Midbrain (tissue), 1 donor: Measurements from ENCODE around the gene CAMTA1.

Experiments used
- DNase-seq: peaks from one replicate; lab custom pipeline; 2025; lab: John Stamatoyannopoulos, UW

Gene CAMTA1

DNA sequence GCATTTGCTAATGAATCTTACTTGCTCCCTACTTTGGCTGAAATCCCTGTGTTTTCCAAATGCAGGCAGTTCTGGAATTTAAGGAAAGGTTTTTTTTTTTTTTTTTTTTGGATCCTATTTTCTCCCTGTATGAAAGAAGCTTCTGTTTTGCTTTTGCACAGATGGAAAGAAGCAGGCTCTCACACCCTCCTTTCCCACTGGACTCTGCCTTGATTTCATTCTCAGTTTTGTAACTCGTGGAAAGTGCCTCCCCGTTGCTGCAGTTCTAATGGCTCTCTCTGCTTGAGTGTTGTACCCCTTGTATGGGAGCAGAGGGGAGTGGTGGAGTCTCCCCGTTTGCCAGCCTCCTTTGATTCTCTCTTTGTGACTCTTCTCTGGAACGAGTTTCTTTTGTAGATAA is 291.9 kb downstream of the CAMTA1 start:
- DNase-seq: no peak

DNA sequence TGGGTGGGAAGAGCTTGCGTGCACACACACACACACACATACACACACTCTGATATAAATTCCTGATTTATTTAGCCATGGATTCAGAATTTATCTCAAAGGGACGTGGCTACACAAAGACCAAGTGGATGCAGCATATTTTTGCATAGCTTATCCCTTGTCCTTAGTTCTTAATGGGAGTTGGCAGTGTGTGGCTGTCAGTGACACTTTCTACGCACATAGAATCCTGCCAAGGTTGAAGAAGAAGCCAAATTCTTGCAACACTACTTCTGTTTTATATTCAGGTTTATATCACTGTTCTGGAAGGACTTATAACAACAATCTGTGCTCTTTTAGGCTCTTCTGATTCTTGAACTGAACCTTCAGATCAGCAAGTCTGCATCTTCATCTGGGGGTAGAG is 292.7 kb downstream of the CAMTA1 start:
- DNase-seq: peak; percentile 13

DNA sequence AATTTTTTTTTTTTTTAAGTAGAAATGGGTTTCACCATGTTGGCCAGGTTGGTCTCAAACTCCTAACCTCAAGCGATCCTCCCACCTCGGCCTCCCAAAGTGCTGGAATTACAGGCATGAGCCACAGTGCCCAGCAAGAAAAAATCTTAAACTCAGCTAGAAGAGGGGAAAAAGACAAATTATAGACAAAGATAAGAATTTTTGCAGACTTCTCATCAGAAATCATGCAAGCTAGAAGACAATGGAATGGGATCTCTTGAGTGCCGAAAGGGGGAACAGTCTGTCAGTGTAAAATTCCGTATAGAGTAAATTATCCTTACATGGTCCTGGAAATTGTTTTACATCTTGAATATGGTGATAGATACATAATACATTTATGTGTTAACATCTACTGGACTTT is 294.4 kb downstream of the CAMTA1 start:
- no peak for DNase-seq

- DNase-seq: no peak
Measured at GRCh38 chr1:7084232-7084894, 299.1 kb downstream of the CAMTA1 start.

- DNase-seq: no peak
Measured at GRCh38 chr1:7085521-7085920, 300.3 kb downstream of the CAMTA1 start.

- no peak for DNase-seq
Measured at GRCh38 chr1:7086106-7086505, 300.9 kb downstream of the CAMTA1 start.

GRCh38 chr1:7087888-7088287 is 302.6 kb downstream of the CAMTA1 start:
- DNase-seq: no peak

GRCh38 chr1:7089497-7089896 is 304.2 kb downstream of the CAMTA1 start:
- no peak for DNase-seq

DNA sequence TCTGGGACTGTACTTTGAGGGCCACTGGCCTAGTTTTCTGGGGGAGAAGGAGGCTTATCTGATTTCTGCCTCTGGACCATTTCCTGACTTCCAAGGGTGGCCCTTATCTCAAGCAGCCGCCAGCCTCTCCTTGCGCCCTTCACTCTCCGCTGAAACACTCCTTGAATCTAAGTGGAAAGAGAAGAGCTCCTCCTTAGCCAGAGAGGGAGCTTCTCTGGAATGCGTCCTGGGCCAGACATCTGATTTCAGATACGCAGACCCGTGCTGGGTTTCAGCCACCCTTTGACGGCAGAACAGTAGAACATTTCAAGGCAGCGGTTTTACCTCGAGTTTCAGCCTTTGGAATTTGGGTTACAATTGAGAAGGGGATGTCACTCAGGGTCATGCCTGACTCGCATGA is 308.0 kb downstream of the CAMTA1 start:
- DNase-seq: no peak

- no peak for DNase-seq
Measured at GRCh38 chr1:7094086-7094485, 308.8 kb downstream of the CAMTA1 start.

GRCh38 chr1:7094509-7094908 is 309.3 kb downstream of the CAMTA1 start:
- DNase-seq: no peak

- no peak for DNase-seq
Measured at GRCh38 chr1:7095343-7095964, 310.2 kb downstream of the CAMTA1 start.

DNA sequence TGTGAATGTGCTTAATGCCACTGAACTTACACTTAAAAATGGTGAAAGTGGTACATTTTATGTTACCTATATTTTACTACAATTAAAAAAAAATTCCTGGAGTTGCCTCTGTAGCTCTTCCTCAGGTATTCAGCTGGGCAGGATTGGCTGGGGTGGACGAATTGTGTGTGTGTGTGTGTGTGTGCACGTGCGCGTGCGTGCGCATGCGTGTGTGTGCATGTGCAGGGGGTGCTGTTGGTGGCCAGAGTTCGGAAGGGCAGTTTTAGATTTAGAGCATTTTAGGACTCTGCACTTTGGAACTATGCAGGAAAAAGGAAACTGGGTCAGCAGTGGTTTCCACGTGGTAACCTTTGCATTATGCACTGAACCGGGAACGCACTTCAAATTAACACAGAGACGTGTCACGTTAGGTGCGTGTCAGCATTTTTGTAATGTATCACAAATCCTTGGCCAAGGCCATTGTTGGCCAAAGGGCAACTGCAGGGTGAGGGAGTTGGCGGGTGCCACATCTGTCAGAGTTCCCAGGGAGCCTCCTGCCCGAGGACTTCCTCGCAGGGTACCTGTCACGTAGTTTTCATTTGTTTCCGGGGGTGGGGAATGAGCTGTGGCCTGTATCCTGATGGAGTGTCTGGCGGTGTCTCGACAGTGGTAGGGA is 312.8 kb downstream of the CAMTA1 start:
- no peak for DNase-seq

GRCh38 chr1:7098641-7099040 is 313.4 kb downstream of the CAMTA1 start:
- DNase-seq: no peak

DNA sequence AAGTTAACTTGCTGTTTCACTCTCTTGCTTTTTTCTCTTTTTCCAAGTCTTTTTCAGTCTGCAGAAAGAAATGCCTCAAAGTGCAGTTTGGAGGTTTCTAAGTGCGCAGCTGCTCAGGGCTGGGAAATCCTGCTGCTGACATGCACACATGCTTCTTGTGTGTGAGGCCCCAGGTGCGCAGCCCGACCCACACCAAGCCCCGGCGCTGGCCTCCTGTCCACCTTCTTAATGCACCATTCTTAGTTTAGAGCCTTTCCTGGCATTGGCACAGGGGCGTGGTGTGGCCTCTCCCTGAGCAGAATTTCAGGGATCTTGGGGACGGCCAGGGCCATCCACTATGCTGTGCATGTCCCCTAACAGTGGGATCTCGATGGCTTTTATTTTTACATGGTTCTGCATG is 315.2 kb downstream of the CAMTA1 start:
- no peak for DNase-seq

- DNase-seq: no peak
Measured at GRCh38 chr1:7101187-7101586, 315.9 kb downstream of the CAMTA1 start.

DNA sequence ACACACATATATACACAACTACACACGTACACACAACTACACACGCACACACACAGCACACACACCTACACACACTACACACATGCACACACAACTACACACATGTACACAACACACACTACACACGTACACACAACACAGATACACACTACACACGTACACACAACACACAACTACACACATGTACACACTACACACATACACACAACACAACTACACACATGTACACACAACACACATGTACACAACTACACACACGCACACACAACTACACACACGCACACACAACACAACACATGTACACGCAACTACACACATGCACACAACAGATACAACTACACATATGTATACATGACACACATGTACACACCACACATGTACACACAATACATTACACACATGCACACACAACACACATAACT is 318.1 kb downstream of the CAMTA1 start:
- DNase-seq: no peak

GRCh38 chr1:7103874-7104273 is 318.6 kb downstream of the CAMTA1 start:
- no peak for DNase-seq

- DNase-seq: no peak
Measured at GRCh38 chr1:7104339-7104738, 319.1 kb downstream of the CAMTA1 start.

GRCh38 chr1:7105269-7105668 is 320.0 kb downstream of the CAMTA1 start:
- no peak for DNase-seq

GRCh38 chr1:7106442-7107108 is 321.3 kb downstream of the CAMTA1 start:
- DNase-seq: no peak

GRCh38 chr1:7107109-7107830 is 322.0 kb downstream of the CAMTA1 start:
- no peak for DNase-seq
